Measurements from ENCODE around the gene CHD9.
"Not testable (repeated sequence)": the region's sequence is repeated elsewhere in the genome, so short reads cannot be mapped to it uniquely, and the experiment has no call there.

The CHD9 gene

GRCh38 chr16:53261276-53261675 is 206.5 kb downstream of the CHD9 start:
- in situ Hi-C loops (cut with MboI; ENCODE audit: low sequenced_read_pairs) = no loop called here

DNA sequence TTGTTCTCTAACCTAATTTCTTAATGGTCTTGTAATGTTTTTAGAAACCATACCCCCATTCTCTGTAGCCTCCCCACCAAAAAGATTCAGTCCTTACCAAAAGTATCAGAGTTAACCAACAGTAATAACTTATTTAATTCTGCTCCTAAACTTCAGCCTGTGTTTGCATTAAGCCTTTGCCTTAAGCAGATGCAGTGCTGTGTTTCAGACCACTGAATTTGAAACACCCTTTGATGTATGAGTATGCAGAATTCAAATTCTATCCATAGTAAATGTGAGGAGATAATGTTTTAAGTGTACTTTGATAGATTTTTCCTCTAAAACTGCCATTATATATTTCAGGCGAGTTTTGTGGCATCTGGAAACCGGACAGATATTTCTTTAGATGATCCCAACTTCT is 207.9 kb downstream of the CHD9 start:
- in situ Hi-C loops (cut with MboI; ENCODE audit: low sequenced_read_pairs) = no loop called here

GRCh38 chr16:53266156-53266555 is 211.4 kb downstream of the CHD9 start:
- in situ Hi-C loops (cut with MboI; ENCODE audit: low sequenced_read_pairs) = no loop called here

DNA sequence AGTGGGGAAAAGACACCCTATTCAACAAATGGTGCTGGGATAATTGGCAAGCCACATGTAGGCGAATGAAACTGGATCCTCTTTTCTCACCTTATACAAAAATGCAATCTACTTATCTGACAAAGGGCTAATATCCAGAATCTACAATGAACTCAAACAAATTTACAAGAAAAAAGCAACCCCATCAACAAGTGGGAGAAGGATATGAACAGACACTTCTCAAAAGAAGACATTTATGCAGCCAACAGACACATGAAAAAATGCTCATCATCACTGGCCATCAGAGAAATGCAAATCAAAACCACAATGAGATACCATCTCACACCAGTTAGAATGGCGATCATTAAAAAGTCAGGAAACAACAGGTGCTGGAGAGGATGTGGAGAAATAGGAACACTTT is 223.7 kb downstream of the CHD9 start:
- in situ Hi-C loops (cut with MboI; ENCODE audit: low sequenced_read_pairs) = not testable (repeated sequence)

DNA sequence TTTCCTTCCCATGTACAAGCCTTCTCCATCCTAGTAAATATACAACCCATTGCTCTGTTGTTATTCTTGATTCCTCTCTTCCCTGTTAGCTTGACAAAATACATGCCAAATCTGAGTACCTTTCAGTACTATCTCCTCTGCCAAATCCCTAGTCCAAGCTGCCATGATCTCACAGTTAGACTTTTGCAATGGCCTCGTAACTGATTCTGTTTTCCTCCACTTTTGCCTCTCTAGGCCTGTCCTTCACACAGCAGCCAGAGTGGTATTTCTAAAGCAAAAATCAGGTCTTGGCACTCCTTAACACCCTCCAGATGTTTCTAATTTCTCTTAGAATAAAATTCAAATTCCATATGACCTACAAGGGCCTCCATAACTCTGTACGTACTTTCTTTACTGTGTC is 226.5 kb downstream of the CHD9 start:
- in situ Hi-C loops (cut with MboI; ENCODE audit: low sequenced_read_pairs) = no loop called here

DNA sequence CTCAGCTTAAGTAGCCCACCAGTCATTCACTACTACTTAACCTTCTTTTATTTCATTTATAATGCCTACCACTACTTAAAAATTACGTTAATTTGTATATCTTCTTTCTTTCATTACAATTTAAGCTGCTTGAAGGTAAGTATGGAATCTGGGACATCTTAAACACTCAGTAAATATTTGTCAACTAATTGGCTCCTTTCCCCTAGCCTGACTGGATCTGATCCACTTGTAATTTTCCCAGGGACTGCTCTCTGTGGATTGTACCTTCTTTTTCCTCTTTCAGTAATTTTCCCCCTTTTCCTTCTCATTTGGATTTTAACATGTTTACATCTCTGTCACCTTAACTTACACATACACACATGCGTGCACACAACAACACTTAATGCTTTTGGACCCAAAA is 227.1 kb downstream of the CHD9 start:
- in situ Hi-C loops (cut with MboI; ENCODE audit: low sequenced_read_pairs) = no loop called here

DNA sequence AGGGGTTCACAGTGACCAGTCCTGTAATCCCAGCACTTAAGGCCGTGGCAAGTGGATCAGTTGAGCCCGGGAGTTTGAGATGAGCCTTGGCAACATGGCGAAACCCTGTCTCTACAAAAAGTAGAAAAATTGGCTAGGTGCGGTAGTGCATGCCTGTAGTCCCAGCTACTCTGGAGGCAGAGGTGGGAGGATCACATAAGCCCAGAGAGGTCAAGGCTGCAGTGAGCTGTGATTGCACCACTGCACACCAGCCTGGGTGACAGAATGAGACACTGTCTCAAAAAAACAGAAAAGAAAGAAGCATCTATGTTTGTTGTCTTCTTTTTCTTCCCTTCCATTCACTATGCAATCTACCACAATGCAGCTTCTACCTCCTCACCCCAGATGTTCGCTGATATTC is 227.5 kb downstream of the CHD9 start:
- in situ Hi-C loops (cut with MboI; ENCODE audit: low sequenced_read_pairs) = no loop called here

DNA sequence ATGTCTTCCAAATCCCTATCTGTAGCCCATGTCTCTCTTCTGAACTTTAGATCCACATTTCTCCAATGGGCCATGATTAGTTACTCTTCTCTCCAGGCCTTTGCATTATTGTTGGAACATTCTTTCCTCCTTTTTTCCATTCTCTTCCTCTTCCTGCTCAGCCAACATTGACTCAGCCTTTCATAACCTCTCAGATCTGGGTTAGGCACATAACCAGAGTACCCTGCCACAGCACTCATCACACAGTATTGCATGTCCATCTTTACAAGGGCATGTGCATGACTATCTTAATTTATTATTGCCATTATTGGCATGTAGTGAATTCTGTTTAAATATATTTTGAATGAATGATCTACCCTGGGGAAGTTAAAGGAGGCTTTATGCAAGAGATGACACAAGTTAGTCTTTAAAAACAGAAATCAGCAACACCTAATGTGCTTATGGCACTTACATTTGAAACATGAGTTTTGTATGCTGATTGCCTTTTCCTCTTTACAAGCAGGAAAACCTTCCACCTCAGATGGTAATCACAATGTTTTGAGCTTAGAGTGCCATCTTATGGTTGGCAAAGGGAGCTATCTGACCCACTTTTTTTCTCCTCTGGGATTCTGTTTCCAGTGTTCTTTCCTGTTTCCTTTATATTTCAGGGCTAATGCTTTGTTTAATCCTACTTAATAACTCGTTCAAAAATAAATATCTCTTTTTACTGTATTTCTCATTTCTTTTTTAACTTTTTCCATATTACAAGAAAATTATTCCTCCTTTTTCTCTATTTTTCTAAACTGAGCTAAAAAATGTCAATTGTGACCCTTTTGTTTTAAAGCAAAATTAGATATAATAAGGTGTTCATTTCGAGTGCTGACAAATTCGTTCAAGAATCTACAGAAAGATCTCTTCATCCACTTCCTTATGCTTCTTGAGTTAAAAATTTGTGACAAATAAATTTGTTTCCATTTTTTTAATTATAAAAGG is 228.5 kb downstream of the CHD9 start:
- in situ Hi-C loops (cut with MboI; ENCODE audit: low sequenced_read_pairs) = no loop called here

- in situ Hi-C loops (cut with MboI; ENCODE audit: low sequenced_read_pairs) = no loop called here
Measured at GRCh38 chr16:53285236-53285635, 230.4 kb downstream of the CHD9 start.

- in situ Hi-C loops (cut with MboI; ENCODE audit: low sequenced_read_pairs) = no loop called here
Measured at GRCh38 chr16:53290520-53290919, 235.7 kb downstream of the CHD9 start.

- in situ Hi-C loops (cut with MboI; ENCODE audit: low sequenced_read_pairs) = no loop called here
Measured at GRCh38 chr16:53291757-53292392, 237.1 kb downstream of the CHD9 start.

GRCh38 chr16:53297477-53297876 is 242.7 kb downstream of the CHD9 start:
- in situ Hi-C loops (cut with MboI; ENCODE audit: low sequenced_read_pairs) = no loop called here

- in situ Hi-C loops (cut with MboI; ENCODE audit: low sequenced_read_pairs) = no loop called here
Measured at GRCh38 chr16:53304334-53304733, 249.5 kb downstream of the CHD9 start.

- in situ Hi-C loops (cut with MboI; ENCODE audit: low sequenced_read_pairs) = no loop called here
Measured at GRCh38 chr16:53305743-53306142, 251.0 kb downstream of the CHD9 start.

DNA sequence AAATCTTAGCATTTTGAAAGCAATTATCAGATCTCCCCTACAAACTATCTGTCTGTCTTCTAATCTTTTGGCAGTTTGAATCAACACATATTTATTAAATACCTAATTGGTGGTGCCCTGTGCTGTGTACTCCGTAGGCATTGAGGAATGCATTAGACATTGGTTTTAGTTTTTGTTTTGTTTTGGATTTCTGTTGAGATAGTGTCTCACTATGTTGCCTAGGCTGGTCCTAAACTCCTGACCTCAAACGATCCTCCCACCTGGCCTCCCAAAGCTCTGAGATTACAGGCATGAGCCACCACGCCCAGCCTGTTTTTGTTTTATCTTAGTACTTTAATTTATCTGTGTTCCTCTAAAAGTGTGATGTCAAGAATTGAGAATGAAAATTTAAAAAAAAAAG is 254.7 kb downstream of the CHD9 start:
- in situ Hi-C loops (cut with MboI; ENCODE audit: low sequenced_read_pairs) = no loop called here

DNA sequence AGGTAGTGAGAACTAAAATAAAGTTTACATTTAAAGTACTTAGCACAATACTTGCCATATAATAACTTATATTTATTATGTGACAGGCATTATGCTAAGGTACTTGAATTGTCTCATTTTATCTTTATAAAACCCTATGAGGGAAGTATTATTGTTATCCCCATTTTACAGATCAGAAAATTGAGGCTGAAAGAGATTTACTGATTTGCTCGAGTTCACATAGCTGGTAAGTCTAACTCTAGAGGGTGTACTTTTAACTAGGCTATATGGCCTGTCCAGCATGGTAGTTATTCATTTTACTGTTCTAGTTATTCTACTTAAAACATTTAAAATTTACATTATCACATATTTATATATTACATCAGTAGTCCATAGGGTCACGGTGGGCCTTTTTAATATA is 266.2 kb downstream of the CHD9 start:
- in situ Hi-C loops (cut with MboI; ENCODE audit: low sequenced_read_pairs) = no loop called here

- in situ Hi-C loops (cut with MboI; ENCODE audit: low sequenced_read_pairs) = no loop called here
Measured at GRCh38 chr16:53323924-53324323, 269.1 kb downstream of the CHD9 start.

GRCh38 chr16:53330991-53331390 is 276.2 kb downstream of the CHD9 start:
- in situ Hi-C loops (cut with MboI; ENCODE audit: low sequenced_read_pairs) = not testable (repeated sequence)

- in situ Hi-C loops (cut with MboI; ENCODE audit: low sequenced_read_pairs) = no loop called here
Measured at GRCh38 chr16:53334581-53334980, 279.8 kb downstream of the CHD9 start.

DNA sequence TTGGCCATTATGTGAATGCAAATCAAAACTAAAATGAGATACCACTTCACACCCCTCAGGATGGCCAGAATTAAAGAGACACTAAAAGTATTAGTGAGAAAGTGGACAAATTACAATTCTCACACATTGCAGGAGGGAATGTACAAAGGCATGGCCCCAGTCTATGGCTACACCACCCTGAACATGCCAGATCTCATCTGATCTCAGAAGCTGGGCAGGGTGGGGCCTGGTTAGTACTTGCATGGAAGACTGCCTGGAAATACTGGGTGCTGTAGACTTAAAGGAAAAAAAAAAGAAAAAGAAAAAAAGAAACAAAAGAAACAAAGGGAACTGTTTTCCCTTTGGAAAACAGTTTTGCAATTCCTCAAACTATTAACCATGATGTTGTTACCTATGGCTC is 282.5 kb downstream of the CHD9 start:
- in situ Hi-C loops (cut with MboI; ENCODE audit: low sequenced_read_pairs) = no loop called here

GRCh38 chr16:53341792-53342191 is 287.0 kb downstream of the CHD9 start:
- in situ Hi-C loops (cut with MboI; ENCODE audit: low sequenced_read_pairs) = no loop called here

DNA sequence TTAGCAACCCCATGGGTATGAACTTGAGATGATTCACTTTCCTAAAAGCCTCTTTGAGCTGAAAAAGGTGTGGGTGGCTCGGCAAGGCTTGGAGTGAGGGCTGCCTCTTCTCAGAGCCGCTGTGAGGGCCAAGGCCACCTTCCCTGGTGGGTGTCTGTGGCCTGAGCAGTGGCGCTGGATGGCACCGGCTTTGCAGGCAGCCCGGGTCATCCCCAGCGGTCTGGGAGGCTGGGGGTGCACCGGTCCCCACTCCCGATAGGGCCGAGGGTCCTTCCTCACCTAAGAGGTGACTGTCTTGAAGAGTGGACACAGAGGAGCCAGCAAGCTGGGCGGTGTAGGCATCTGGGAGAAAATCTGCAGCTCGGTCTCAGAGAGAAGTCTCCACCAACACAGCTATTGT is 300.3 kb downstream of the CHD9 start:
- in situ Hi-C loops (cut with MboI; ENCODE audit: low sequenced_read_pairs) = no loop called here

Data from hTERT RPE-1 (cell line).